Motor neuron (in vitro differentiated cells): ENCODE measurements around the gene SEC14L1. TPM values are rescaled to one million over a fixed set of nuclear protein-coding genes. Genes with fewer than 3 reads are reported as not detected.

Source experiments
- ATAC-seq, 8 experiments: fragments of 200-7000 bp; cut with Tn5 transposase; replicated peaks in 6 of 8; 2 replicates each; pipeline ENCODE4 v1.8.0; 2021; ENCODE audit warnings: mild to moderate bottlenecking in 8 of 8, moderate library complexity in 8 of 8
- H3K27ac ChIP-seq, 2 donors: fragments of 250-450 bp; sonication (Bioruptor Pico); 2 replicates each; pipeline ENCODE4 v1.9.0; 2021; ENCODE audit warnings: antibody characterized with exemption in 2 of 2, mild to moderate bottlenecking in 2 of 2, moderate library complexity in 1 of 2
- H3K4me1 ChIP-seq, 2 donors: fragments of 250-450 bp; sonication (Bioruptor Pico); replicated peaks in 1 of 2; 2 replicates each; pipeline ENCODE4 v1.6.1; 2021; ENCODE audit warnings: antibody characterized with exemption in 2 of 2, mild to moderate bottlenecking in 2 of 2, moderate library complexity in 1 of 2
- H3K4me3 ChIP-seq, 5 donors: fragments of 250-450 bp; sonication (Bioruptor Pico); 2 replicates each; pipeline ENCODE4 v1.9.0; 2021; ENCODE audit warnings: antibody characterized with exemption in 5 of 5, mild to moderate bottlenecking in 5 of 5, moderate library complexity in 4 of 5
- WGBS, 10 experiments: fragments of 450-650 bp; shearing (Covaris generic); methylation state at CpG; one replicate each; pipeline ENCODE4 v1.0.0; 2022; 5-methylcytosine and 5-hydroxymethylcytosine counted together
- in situ Hi-C, 9 experiments: fragments of 400-800 bp; cut with MboI; loops; one replicate each; pipeline ENCODE4 v1.15.0; 2021; ENCODE audit warnings: low sequenced_read_pairs in 9 of 9, low pct_unique_long_range_greater_than_20kb in 2 of 9; ENCODE audit not compliant: unreplicated experiment in 9 of 9
- total RNA-seq, 8 experiments: library from RNA; unstranded; fragments of 300-600 nt; gene quantifications; 2 replicates each; pipeline versions ENCODE4 v1.2.3 to v1.2.4, GENCODE V29; 2022

Gene SEC14L1
- total RNA-seq, 8 experiments from 2014 or later, result 21.1 to 39.3 (median 32.4) TPM

- no peaks in the 10 kb centered on the region for H3K4me1 ChIP-seq
- in situ Hi-C loops, result no loop called here
- ATAC-seq, result peak in 2 of 8 experiments; percentile 12 to 62
- no peak overlapping the region for H3K27ac ChIP-seq
- H3K4me3 ChIP-seq, result no peak overlapping the region
- WGBS, 10 experiments, result 50 to 100% (median 84%) methylated on average over 1 to 14 of the region's 22 CpGs
These were observed 70.3 kb downstream of the SEC14L1 start for GRCh38 chr17:77210946-77211541.

- WGBS, 10 experiments, result 60 to 100% (median 89%) methylated on average over 1 to 13 of the region's 15 CpGs; no CpG with 5 or more reads in 5 of the 10 experiments
- H3K4me1 ChIP-seq, result no peaks in the 10 kb centered on the region
- in situ Hi-C loops, result no loop called here
- no peak overlapping the region for H3K4me3 ChIP-seq
- ATAC-seq, result no peak
- no peak overlapping the region for H3K27ac ChIP-seq
These were observed 70.9 kb downstream of the SEC14L1 start for GRCh38 chr17:77211681-77212080.

DNA sequence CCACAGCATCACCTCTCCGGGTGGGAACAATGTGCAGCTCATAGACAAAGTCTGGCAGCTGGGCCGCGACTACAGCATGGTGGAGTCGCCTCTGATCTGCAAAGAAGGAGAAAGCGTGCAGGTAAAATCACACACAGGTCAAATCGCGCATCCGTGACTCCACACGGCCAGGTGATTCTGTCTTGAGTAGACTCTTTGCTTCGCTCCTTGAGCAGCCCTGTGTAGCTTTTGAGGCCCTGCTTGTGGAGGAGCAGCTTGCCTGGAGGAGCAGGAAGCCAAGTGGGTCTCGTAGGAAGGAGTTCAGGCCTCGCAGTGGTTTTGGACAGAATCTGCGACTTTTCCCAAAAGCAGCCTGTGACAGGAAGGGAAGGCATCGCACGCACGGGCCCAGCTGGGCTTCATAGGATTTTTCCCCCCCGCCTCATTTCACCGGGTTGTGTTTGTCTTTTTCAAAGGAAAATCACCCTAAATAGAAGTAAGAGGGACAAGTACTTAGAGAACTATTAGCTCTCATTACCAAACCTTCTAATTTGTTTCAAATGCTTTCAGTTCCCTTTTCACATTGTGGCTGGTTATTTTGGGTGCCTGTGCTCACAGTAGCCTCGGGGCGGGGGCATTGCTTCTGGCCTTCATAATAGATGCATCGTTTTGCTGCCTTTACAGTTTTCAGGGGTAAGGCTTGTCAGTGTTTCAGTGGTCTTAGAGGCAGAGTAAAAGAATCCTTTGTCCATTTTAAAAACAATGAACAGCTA is 71.5 kb downstream of the SEC14L1 start:
- ATAC-seq, result no peak
- Histone ChIP-seq H3K27ac (no peak overlapping the region), H3K4me1 (no peaks in the 10 kb centered on the region), H3K4me3 (no peak overlapping the region)
- in situ Hi-C loops, result no loop called here
- 64 to 97% (median 90%) methylated on average over 3 to 16 of the region's 21 CpGs for WGBS, 10 experiments

- 65 to 100% (median 95%) methylated on average over 1 to 8 of the region's 40 CpGs; no CpG with 5 or more reads in 2 of the 10 experiments for WGBS, 10 experiments
- Histone ChIP-seq H3K27ac (no peak overlapping the region), H3K4me3 (no peak overlapping the region), H3K4me1 (no peaks in the 10 kb centered on the region)
- in situ Hi-C loops, result no loop called here
- peak in 4 of 8 experiments; percentile 7 to 31 (median 12) for ATAC-seq
These were observed 72.3 kb downstream of the SEC14L1 start for GRCh38 chr17:77212833-77213777.

- WGBS, 10 experiments, result 94 to 100% (median 100%) methylated on average over 1 to 8 of the region's 17 CpGs; no CpG with 5 or more reads in 7 of the 10 experiments
- in situ Hi-C loops, result no loop called here
- peak in 3 of 8 experiments; percentile 12 to 30 (median 14) for ATAC-seq
- Histone ChIP-seq H3K4me3 (no peak overlapping the region), H3K27ac (no peak overlapping the region), H3K4me1 (no peaks in the 10 kb centered on the region)
These were observed 73.0 kb downstream of the SEC14L1 start for GRCh38 chr17:77213778-77214132.

- ATAC-seq, result peak in 1 of 8 experiments; percentile 7
- H3K4me3 ChIP-seq, result no peak overlapping the region
- H3K27ac ChIP-seq, result no peak overlapping the region
- in situ Hi-C loops, result no loop called here
- H3K4me1 ChIP-seq, result no peaks in the 10 kb centered on the region
- 80 to 100% (median 91%) methylated on average over 2 to 12 of the region's 12 CpGs; no CpG with 5 or more reads in 6 of the 10 experiments for WGBS, 10 experiments
These were observed 73.6 kb downstream of the SEC14L1 start for GRCh38 chr17:77214328-77214727.

- Histone ChIP-seq H3K4me1 (no peaks in the 10 kb centered on the region), H3K4me3 (no peak overlapping the region), H3K27ac (no peak overlapping the region)
- in situ Hi-C loops, result no loop called here
- peak; percentile 56 to 88 (median 70) for ATAC-seq
- 20 to 100% (median 85%) methylated on average over 1 to 7 of the region's 11 CpGs; no CpG with 5 or more reads in 4 of the 10 experiments for WGBS, 10 experiments
These were observed 74.0 kb downstream of the SEC14L1 start for GRCh38 chr17:77214743-77215142.

DNA sequence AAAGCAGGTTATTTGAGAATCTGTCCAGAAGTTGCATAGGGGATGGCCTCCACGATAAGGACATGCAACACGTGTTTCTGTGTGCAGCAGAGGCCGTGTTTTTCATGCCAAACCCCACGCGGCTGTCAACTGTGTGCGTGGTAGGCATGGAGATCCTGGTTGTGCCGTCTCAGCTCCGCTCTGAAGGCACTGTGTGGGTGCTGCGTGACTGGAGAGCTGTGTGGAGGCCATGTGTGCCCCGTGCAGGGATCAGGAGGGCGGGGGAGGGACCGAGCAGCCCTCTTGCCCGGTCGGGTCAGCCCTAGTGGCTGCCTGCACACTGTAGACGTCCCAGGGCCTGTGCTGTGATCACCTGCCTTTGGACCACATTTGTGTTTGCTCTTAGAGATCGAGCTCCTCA is 74.5 kb downstream of the SEC14L1 start:
- Histone ChIP-seq H3K27ac (no peak overlapping the region), H3K4me1 (no peaks in the 10 kb centered on the region), H3K4me3 (no peak overlapping the region)
- no peak for ATAC-seq
- in situ Hi-C loops, result no loop called here
- WGBS, 10 experiments, result 17 to 97% (median 96%) methylated on average over 1 to 13 of the region's 16 CpGs; no CpG with 5 or more reads in 6 of the 10 experiments

GRCh38 chr17:77216486-77216885 is 75.7 kb downstream of the SEC14L1 start:
- H3K4me3 ChIP-seq, result no peak overlapping the region
- no peak overlapping the region for H3K27ac ChIP-seq
- in situ Hi-C loops, result no loop called here
- ATAC-seq, result peak in 2 of 8 experiments; percentile 60 to 82
- 50 to 100% (median 83%) methylated on average over 1 to 5 of the region's 5 CpGs; no CpG with 5 or more reads in 1 of the 10 experiments for WGBS, 10 experiments
- H3K4me1 ChIP-seq, result no peaks in the 10 kb centered on the region

GRCh38 chr17:77217123-77217522 is 76.4 kb downstream of the SEC14L1 start:
- in situ Hi-C loops, result no loop called here
- 87 to 100% (median 94%) methylated on average over 1 to 11 of the region's 11 CpGs; no CpG with 5 or more reads in 3 of the 10 experiments for WGBS, 10 experiments

DNA sequence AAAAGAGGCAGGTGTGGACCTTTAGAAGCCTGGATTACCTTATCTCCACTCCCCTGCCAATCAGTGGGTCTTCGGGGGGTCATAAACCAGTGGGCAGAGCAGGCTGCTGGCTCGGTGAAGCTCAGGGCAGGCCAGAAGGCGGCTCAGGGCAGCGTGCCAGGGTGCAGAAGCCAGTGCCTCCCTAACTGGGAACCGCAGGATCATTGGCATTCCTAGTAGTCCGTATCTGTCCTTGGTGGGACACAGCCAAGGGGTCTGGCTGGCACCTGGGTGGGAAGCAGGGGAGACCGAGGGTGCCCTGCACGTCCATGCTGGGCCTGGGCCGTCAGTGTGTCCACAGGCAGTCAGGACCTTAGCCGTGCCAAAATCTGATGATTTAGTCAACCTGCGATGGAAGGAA is 76.8 kb downstream of the SEC14L1 start:
- Histone ChIP-seq H3K27ac (no peak overlapping the region), H3K4me1 (no peaks in the 10 kb centered on the region), H3K4me3 (no peak overlapping the region)
- in situ Hi-C loops, result no loop called here
- 80 to 100% (median 96%) methylated on average over 1 to 5 of the region's 11 CpGs; no CpG with 5 or more reads in 4 of the 10 experiments for WGBS, 10 experiments
- peak in 1 of 8 experiments; percentile 32 for ATAC-seq

More at GRCh38 chr17:77217123-77217522, 76.4 kb downstream of the SEC14L1 start:
- Histone ChIP-seq H3K4me1 (no peaks in the 10 kb centered on the region), H3K4me3 (no peak overlapping the region), H3K27ac (no peak overlapping the region)
- ATAC-seq, result no peak

DNA sequence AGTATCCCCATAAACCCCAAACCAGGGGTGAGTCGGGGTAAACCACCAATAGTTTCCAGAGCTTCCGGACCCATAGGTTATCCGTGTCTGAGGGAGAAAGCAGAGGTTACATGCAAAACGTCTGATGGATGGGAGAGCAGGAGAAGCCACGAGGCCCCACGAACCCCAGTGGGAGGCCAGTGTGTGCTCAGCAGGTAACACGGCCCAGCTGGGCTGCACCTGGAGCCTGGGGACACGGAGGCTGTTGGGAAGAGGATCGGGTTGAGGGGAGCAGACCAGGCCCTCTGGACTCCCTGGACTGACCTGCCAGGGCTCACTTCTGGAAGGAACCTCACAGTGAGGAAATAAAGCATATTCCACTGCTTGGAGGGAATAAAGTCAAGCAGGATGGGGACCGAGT is 78.1 kb downstream of the SEC14L1 start:
- in situ Hi-C loops, result no loop called here
- Histone ChIP-seq H3K27ac (no peak overlapping the region), H3K4me3 (no peak overlapping the region), H3K4me1 (no peaks in the 10 kb centered on the region)
- no peak for ATAC-seq
- WGBS, 10 experiments, result 75 to 100% (median 86%) methylated on average over 1 to 6 of the region's 10 CpGs; no CpG with 5 or more reads in 3 of the 10 experiments
